GM23338 (cell line): ENCODE data around the gene IGIP.

Experiments
- CREB1 ChIP-seq: fragments of 250-450 bp; sonication (Bioruptor Pico); IDR thresholded peaks from 2 replicates; pipeline ENCODE4 v1.5.0; 2020; ENCODE audit warnings: low read depth, mild to moderate bottlenecking, moderate library complexity
- EZH2 ChIP-seq: fragments of 200-600 bp; sonication (generic); IDR thresholded peaks from one replicate; pipeline ENCODE4 v1.8.0; 2017; ENCODE audit warnings: antibody characterized with exemption, mild to moderate bottlenecking, low read depth; ENCODE audit not compliant: unreplicated experiment
- EZH2phosphoT487 ChIP-seq: fragments of 200-600 bp; sonication (generic); IDR thresholded peaks from one replicate; pipeline ENCODE4 v1.8.1; 2018; ENCODE audit warnings: antibody characterized with exemption; ENCODE audit not compliant: unreplicated experiment
- JUNB ChIP-seq: IDR thresholded peaks from one replicate; pipeline ENCODE4 v1.6.1; 2016; ENCODE audit warnings: antibody characterized with exemption; ENCODE audit not compliant: unreplicated experiment
- POLR2AphosphoS5 ChIP-seq: IDR thresholded peaks from 2 replicates; pipeline ENCODE4 v1.6.1; 2016; ENCODE audit warnings: antibody characterized with exemption, low read depth
- STAT1 ChIP-seq: IDR thresholded peaks from one replicate; pipeline ENCODE4 v1.6.1; 2016; ENCODE audit warnings: antibody characterized with exemption; ENCODE audit not compliant: unreplicated experiment
- ZNF331 ChIP-seq: fragments of 250-450 bp; sonication (Bioruptor Pico); IDR thresholded peaks from 2 replicates; pipeline ENCODE4 v1.5.0; 2020; ENCODE audit warnings: low read depth, mild to moderate bottlenecking, moderate library complexity
- TF ChIP-seq, protein P1 (sequence below), 2 experiments: fragments of 200-600 bp in 1 of 2; sonication (generic) in 1 of 2; conservative IDR thresholded peaks; 2 replicates each; pipeline versions ENCODE4 v1.5.1 to v1.6.1; 2016 to 2017; ENCODE audit warnings: antibody characterized with exemption in 2 of 2, low read depth in 2 of 2, mild to moderate bottlenecking in 2 of 2, moderate library complexity in 1 of 2
- TF ChIP-seq, protein P2 (sequence below): IDR thresholded peaks from one replicate; pipeline ENCODE4 v1.6.1; 2018; ENCODE audit warnings: antibody characterized with exemption; ENCODE audit not compliant: unreplicated experiment
- TF ChIP-seq, protein P3 (sequence below): IDR thresholded peaks from 2 replicates; pipeline ENCODE4 v1.6.1; 2016; ENCODE audit warnings: antibody characterized with exemption

DNA sequence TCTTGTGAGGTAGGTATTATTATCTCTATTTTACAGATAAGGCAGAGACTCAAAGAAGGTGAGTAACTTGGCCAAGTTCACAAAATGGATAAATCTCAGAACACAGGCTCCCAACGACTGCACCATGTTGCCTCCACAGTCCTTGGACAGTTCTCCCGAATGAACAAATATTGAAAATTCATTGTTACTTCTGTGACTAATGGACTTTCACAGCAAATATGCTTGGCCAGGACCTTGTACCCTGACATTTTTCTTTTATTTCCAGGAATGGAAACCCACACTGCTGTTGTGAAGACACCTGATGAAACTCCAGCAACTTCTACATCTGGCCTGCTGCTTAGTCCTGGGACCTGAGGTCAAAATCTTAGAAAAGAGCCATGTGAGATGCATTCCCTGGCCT, 46.7 kb downstream of the IGIP start:
- TF ChIP-seq, protein P1, sequence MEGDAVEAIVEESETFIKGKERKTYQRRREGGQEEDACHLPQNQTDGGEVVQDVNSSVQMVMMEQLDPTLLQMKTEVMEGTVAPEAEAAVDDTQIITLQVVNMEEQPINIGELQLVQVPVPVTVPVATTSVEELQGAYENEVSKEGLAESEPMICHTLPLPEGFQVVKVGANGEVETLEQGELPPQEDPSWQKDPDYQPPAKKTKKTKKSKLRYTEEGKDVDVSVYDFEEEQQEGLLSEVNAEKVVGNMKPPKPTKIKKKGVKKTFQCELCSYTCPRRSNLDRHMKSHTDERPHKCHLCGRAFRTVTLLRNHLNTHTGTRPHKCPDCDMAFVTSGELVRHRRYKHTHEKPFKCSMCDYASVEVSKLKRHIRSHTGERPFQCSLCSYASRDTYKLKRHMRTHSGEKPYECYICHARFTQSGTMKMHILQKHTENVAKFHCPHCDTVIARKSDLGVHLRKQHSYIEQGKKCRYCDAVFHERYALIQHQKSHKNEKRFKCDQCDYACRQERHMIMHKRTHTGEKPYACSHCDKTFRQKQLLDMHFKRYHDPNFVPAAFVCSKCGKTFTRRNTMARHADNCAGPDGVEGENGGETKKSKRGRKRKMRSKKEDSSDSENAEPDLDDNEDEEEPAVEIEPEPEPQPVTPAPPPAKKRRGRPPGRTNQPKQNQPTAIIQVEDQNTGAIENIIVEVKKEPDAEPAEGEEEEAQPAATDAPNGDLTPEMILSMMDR (conservative IDR thresholded peaks at IDR 0.05; ENCODE audit: low read depth in 2 of 2): no peak
- TF ChIP-seq, protein P2, sequence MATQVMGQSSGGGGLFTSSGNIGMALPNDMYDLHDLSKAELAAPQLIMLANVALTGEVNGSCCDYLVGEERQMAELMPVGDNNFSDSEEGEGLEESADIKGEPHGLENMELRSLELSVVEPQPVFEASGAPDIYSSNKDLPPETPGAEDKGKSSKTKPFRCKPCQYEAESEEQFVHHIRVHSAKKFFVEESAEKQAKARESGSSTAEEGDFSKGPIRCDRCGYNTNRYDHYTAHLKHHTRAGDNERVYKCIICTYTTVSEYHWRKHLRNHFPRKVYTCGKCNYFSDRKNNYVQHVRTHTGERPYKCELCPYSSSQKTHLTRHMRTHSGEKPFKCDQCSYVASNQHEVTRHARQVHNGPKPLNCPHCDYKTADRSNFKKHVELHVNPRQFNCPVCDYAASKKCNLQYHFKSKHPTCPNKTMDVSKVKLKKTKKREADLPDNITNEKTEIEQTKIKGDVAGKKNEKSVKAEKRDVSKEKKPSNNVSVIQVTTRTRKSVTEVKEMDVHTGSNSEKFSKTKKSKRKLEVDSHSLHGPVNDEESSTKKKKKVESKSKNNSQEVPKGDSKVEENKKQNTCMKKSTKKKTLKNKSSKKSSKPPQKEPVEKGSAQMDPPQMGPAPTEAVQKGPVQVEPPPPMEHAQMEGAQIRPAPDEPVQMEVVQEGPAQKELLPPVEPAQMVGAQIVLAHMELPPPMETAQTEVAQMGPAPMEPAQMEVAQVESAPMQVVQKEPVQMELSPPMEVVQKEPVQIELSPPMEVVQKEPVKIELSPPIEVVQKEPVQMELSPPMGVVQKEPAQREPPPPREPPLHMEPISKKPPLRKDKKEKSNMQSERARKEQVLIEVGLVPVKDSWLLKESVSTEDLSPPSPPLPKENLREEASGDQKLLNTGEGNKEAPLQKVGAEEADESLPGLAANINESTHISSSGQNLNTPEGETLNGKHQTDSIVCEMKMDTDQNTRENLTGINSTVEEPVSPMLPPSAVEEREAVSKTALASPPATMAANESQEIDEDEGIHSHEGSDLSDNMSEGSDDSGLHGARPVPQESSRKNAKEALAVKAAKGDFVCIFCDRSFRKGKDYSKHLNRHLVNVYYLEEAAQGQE: no peak
- TF ChIP-seq EZH2 (no peak), JUNB (no peak), ZNF331 (no peak), POLR2AphosphoS5 (no peak), EZH2phosphoT487 (no peak), CREB1 (CRISPR knock-in tag) (no peak), STAT1 (no peak)
- TF ChIP-seq, protein P3, sequence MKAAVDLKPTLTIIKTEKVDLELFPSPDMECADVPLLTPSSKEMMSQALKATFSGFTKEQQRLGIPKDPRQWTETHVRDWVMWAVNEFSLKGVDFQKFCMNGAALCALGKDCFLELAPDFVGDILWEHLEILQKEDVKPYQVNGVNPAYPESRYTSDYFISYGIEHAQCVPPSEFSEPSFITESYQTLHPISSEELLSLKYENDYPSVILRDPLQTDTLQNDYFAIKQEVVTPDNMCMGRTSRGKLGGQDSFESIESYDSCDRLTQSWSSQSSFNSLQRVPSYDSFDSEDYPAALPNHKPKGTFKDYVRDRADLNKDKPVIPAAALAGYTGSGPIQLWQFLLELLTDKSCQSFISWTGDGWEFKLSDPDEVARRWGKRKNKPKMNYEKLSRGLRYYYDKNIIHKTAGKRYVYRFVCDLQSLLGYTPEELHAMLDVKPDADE: no peak
